Measurements from ENCODE around the gene SUMF1. TPM values are rescaled to one million over a fixed set of nuclear protein-coding genes. Genes with fewer than 3 reads are reported as not detected.

The SUMF1 gene
- total RNA-seq, 1 experiment from 2014 or later, result 79.1 TPM

DNA sequence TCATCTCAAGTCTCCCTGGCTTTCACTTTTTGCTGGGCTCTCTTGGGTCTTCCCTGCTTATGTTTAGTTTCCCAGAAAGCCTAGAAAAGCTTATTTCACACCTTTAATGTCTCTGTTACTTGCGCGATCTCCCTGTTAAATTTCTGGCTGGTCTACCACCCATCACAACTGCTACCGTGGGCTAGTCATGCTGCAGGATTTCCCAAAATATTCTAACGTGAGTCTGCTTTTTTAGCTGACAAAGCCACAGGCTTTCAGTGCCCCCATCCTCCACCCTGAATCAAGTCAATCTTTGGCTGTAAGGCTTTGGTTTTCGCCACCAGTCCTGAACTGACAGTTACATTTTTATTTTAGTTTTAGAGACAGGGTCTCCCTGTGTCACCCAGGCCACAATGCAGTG lies 74.1 kb downstream of the SUMF1 start:
- H3K9ac ChIP-seq (ENCODE audit: low read length), result no peak overlapping the region
- H2AFZ ChIP-seq (ENCODE audit: low read length), result no peak overlapping the region
- no peaks in the 10 kb centered on the region for H3K27me3 ChIP-seq (ENCODE audit: low read length)
- no peak overlapping the region for H3K4me3 ChIP-seq (ENCODE audit: low read length)
- no peak overlapping the region for H3K4me2 ChIP-seq (ENCODE audit: low read length)
- ChIA-PET CTCF (no interaction called here), POLR2A (ENCODE audit: unreplicated experiment) (no interaction called here)
- TF ChIP-seq EZH2 (IDR thresholded peaks at IDR 0.05; ENCODE audit: low read length, unreplicated experiment) (no peak), EZH2phosphoT487 (IDR thresholded peaks at IDR 0.05; ENCODE audit: borderline replicate concordance, low read length) (no peak)
- TF ChIP-seq, protein P1, sequence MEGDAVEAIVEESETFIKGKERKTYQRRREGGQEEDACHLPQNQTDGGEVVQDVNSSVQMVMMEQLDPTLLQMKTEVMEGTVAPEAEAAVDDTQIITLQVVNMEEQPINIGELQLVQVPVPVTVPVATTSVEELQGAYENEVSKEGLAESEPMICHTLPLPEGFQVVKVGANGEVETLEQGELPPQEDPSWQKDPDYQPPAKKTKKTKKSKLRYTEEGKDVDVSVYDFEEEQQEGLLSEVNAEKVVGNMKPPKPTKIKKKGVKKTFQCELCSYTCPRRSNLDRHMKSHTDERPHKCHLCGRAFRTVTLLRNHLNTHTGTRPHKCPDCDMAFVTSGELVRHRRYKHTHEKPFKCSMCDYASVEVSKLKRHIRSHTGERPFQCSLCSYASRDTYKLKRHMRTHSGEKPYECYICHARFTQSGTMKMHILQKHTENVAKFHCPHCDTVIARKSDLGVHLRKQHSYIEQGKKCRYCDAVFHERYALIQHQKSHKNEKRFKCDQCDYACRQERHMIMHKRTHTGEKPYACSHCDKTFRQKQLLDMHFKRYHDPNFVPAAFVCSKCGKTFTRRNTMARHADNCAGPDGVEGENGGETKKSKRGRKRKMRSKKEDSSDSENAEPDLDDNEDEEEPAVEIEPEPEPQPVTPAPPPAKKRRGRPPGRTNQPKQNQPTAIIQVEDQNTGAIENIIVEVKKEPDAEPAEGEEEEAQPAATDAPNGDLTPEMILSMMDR (conservative IDR thresholded peaks at IDR 0.05; ENCODE audit: low read depth, low read length), result no peak
- no peaks in the 10 kb centered on the region for H3K79me2 ChIP-seq (ENCODE audit: low read length)
- no peaks in the 10 kb centered on the region for H4K20me1 ChIP-seq (ENCODE audit: low read length)
- no peaks in the 10 kb centered on the region for H3K4me1 ChIP-seq (ENCODE audit: insufficient read depth, low read length)
- ATAC-seq, result no peak
- intact Hi-C loops (cut with micrococcal nuclease), result no loop called here
- H3K9me2 ChIP-seq (replicated peaks; ENCODE audit: low read length), result no peaks in the 10 kb centered on the region
- no peaks in the 10 kb centered on the region; the same call in 1 of the 2 replicates for H3K36me3 ChIP-seq (ENCODE audit: low read depth, low read length)
- H3K9me3 ChIP-seq (ENCODE audit: low read length), result no peaks in the 10 kb centered on the region
- no peak overlapping the region for H3K27ac ChIP-seq (ENCODE audit: low read length)
- BruUV-seq (replicated peaks), result no TSS peak
- H3F3A ChIP-seq (ENCODE audit: low read length, unreplicated experiment), result no peaks in the 10 kb centered on the region
- no peak for DNase-seq

DNA sequence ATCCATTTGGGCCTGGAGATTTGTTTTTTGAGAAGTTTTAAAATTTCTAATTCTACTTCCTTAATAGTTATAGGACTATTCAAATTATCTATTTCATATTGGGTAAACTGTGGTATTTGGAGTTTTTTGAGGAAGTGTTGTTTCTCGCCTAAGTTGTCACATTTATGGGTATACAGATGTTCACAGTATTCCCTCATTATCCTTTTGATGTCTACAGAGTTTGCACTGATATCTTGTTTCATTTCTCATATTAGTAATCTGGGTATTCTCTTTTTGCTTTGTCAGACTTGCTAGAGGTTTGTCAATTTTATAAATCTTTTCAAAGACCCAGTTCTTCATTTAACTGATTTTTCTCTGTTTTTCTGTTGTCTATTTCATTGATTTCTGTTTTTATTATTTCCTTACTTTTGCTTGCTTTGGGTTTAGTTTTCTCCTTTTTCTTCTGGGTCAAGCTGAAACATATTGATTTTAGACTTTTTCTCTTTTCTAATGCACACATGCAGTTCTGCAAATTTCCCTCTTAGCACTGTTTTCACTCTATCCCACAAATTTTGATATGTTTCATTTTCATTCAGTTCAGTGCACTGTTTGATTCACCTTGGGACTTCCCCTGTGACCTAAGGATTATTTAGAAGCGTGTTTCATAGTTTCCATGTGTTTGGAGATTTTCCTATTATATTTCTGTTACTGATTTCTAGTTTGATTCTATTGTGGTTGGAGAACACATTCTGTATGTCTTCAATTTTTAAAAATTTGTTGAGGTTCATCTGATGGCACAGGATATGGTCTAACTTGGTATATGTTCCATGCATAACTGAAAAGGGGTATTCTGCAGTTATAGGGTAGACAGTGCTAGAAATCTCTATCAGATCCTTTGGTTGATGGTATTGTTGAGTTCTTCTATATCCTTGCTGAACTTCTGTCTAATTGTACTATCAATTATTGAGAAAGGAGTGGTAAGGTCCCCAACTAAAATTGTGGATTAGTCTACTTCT lies 79.6 kb downstream of the SUMF1 start:
- Histone ChIP-seq H3K9me2 (replicated peaks; ENCODE audit: low read length) (no peaks in the 10 kb centered on the region), H3K27ac (ENCODE audit: low read length) (no peak overlapping the region), H3K4me1 (ENCODE audit: insufficient read depth, low read length) (no peaks in the 10 kb centered on the region), H3K27me3 (ENCODE audit: low read length) (no peaks in the 10 kb centered on the region), H3K4me3 (ENCODE audit: low read length) (no peak overlapping the region), H3K9me3 (ENCODE audit: low read length) (no peaks in the 10 kb centered on the region), H3K9ac (ENCODE audit: low read length) (no peak overlapping the region), H4K20me1 (ENCODE audit: low read length) (no peaks in the 10 kb centered on the region), H3K79me2 (ENCODE audit: low read length) (no peaks in the 10 kb centered on the region), H3F3A (ENCODE audit: low read length, unreplicated experiment) (no peaks in the 10 kb centered on the region), H3K4me2 (ENCODE audit: low read length) (no peak overlapping the region), H2AFZ (ENCODE audit: low read length) (no peak overlapping the region), H3K36me3 (ENCODE audit: low read depth, low read length) (no peaks in the 10 kb centered on the region; the same call in 1 of the 2 replicates)
- no TSS peak for BruUV-seq (replicated peaks)
- ChIA-PET POLR2A (ENCODE audit: unreplicated experiment) (no interaction called here), CTCF (no interaction called here)
- TF ChIP-seq EZH2 (IDR thresholded peaks at IDR 0.05; ENCODE audit: low read length, unreplicated experiment), result no peak
- TF ChIP-seq EZH2phosphoT487 (IDR thresholded peaks at IDR 0.05; ENCODE audit: borderline replicate concordance, low read length), result no peak
- TF ChIP-seq, protein P1 (conservative IDR thresholded peaks at IDR 0.05; ENCODE audit: low read depth, low read length), result no peak
- ATAC-seq, result no peak
- intact Hi-C loops (cut with micrococcal nuclease), result no loop called here
- DNase-seq, result no peak

DNA sequence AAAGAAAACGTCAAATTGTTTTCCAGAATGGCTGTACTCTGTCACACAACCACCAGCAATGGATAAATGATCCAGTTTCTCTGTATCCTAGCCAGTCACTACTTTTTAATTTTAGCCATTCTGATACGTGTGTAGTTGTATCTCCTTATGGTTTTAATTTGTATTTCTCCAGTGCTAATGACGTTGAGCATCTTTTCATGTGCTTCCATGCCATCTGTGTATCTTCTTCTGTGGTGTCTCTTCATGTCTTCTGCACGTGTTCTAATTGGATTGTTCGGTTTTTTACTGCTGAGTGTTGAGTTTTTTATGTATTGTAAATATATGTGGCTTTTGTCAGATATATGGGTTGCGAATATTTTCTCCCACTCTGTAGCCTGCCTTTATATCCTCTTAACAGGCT lies 81.9 kb downstream of the SUMF1 start:
- TF ChIP-seq EZH2 (IDR thresholded peaks at IDR 0.05; ENCODE audit: low read length, unreplicated experiment), result no peak
- TF ChIP-seq, protein P1 (conservative IDR thresholded peaks at IDR 0.05; ENCODE audit: low read depth, low read length), result no peak
- no peak for TF ChIP-seq EZH2phosphoT487 (IDR thresholded peaks at IDR 0.05; ENCODE audit: borderline replicate concordance, low read length)
- no peaks in the 10 kb centered on the region for H3K36me3 ChIP-seq (ENCODE audit: low read depth, low read length)
- no peaks in the 10 kb centered on the region for H3K27me3 ChIP-seq (ENCODE audit: low read length)
- POLR2A ChIA-PET (ENCODE audit: unreplicated experiment), result no interaction called here
- no peak for DNase-seq
- H3F3A ChIP-seq (ENCODE audit: low read length, unreplicated experiment), result no peaks in the 10 kb centered on the region
- no peak overlapping the region for H2AFZ ChIP-seq (ENCODE audit: low read length)
- H3K9me3 ChIP-seq (ENCODE audit: low read length), result no peaks in the 10 kb centered on the region
- no peak overlapping the region for H3K4me3 ChIP-seq (ENCODE audit: low read length)
- H3K27ac ChIP-seq (ENCODE audit: low read length), result no peak overlapping the region
- no peaks in the 10 kb centered on the region for H4K20me1 ChIP-seq (ENCODE audit: low read length)
- no peaks in the 10 kb centered on the region for H3K4me1 ChIP-seq (ENCODE audit: insufficient read depth, low read length)
- no peaks in the 10 kb centered on the region for H3K79me2 ChIP-seq (ENCODE audit: low read length)
- no peak overlapping the region for H3K4me2 ChIP-seq (ENCODE audit: low read length)
- BruUV-seq (replicated peaks), result no TSS peak
- ATAC-seq, result no peak
- CTCF ChIA-PET, result no interaction called here
- no peaks in the 10 kb centered on the region for H3K9me2 ChIP-seq (replicated peaks; ENCODE audit: low read length)
- intact Hi-C loops (cut with micrococcal nuclease), result no loop called here
- H3K9ac ChIP-seq (ENCODE audit: low read length), result no peak overlapping the region

All from PC-3 (cell line).